DND-41 (cell line): ENCODE results near the gene SLC25A34.

ENCODE experiments used
- ATAC-seq: fragments of 200-7000 bp; cut with Tn5 transposase; 3 replicates; pipeline ENCODE4 v1.9.1; 2021; ENCODE audit warnings: low read depth; ENCODE audit not compliant: insufficient read depth
- DNase-seq: peaks from one replicate; pipeline ENCODE4 v3.0.0-alpha.2; 2020
- H2AFZ ChIP-seq: 2 replicates; pipeline ENCODE4 v1.6.0; 2012; ENCODE audit warnings: low read depth, low read length
- H3K27ac ChIP-seq: 2 replicates; pipeline ENCODE4 v1.5.1; 2012; ENCODE audit warnings: low read length, inconsistent platforms
- H3K27me3 ChIP-seq: fragments of 200-600 bp; sonication (generic); 2 replicates; pipeline ENCODE4 v1.6.0; 2012; ENCODE audit warnings: low read length, mild to moderate bottlenecking, inconsistent platforms; ENCODE audit not compliant: insufficient read depth, poor library complexity
- H3K36me3 ChIP-seq: 2 replicates; pipeline ENCODE4 v1.5.1; 2012; ENCODE audit warnings: low read length, inconsistent platforms; ENCODE audit not compliant: insufficient read depth
- H3K4me1 ChIP-seq: 2 replicates; pipeline ENCODE4 v1.5.1; 2012; ENCODE audit warnings: mild to moderate bottlenecking, low read length; ENCODE audit not compliant: insufficient read depth
- H3K4me2 ChIP-seq: 2 replicates; pipeline ENCODE4 v1.6.0; 2012; ENCODE audit warnings: mild to moderate bottlenecking, moderate library complexity, low read length, inconsistent platforms; ENCODE audit not compliant: insufficient read depth
- H3K4me3 ChIP-seq, 2 experiments: fragments of 200-600 bp in 1 of 2; shearing (Covaris generic) in 1 of 2; 2 replicates each; pipeline ENCODE4 v1.5.1; 2012 to 2016; ENCODE audit warnings: inconsistent platforms in 2 of 2, low read length in 2 of 2, mild to moderate bottlenecking in 2 of 2, low read depth in 1 of 2, moderate library complexity in 1 of 2
- H3K79me2 ChIP-seq: 2 replicates; pipeline ENCODE4 v1.6.0; 2012; ENCODE audit warnings: low read length, inconsistent platforms; ENCODE audit not compliant: insufficient read depth
- H3K9ac ChIP-seq: 2 replicates; pipeline ENCODE4 v1.6.0; 2012; ENCODE audit warnings: low read depth, mild to moderate bottlenecking, inconsistent platforms, low read length, moderate library complexity
- H3K9me3 ChIP-seq: 2 replicates; pipeline ENCODE4 v1.5.1; 2012; ENCODE audit warnings: low read length, moderate library complexity, mild to moderate bottlenecking, inconsistent platforms; ENCODE audit not compliant: insufficient read depth, severe bottlenecking
- H4K20me1 ChIP-seq: 2 replicates; pipeline ENCODE4 v1.6.0; 2012; ENCODE audit warnings: low read length; ENCODE audit not compliant: insufficient read depth
- CTCF ChIP-seq: IDR thresholded peaks from 2 replicates; pipeline ENCODE4 v1.5.1; 2012; ENCODE audit warnings: borderline replicate concordance, low read length, moderate library complexity, mild to moderate bottlenecking; ENCODE audit not compliant: poor library complexity, severe bottlenecking; ENCODE audit errors: extremely low read depth
- EZH2 ChIP-seq: IDR thresholded peaks from 3 replicates; pipeline ENCODE4 v1.6.1; 2012; ENCODE audit warnings: borderline replicate concordance, low read depth, mild to moderate bottlenecking, moderate library complexity, low read length, inconsistent platforms; ENCODE audit not compliant: severe bottlenecking

SLC25A34 gene

GRCh38 chr1:15764269-15764764 lies 28.3 kb downstream of the SLC25A34 start:
- TF ChIP-seq EZH2 = no peak
- no peak for TF ChIP-seq CTCF
- Histone ChIP-seq H3K9ac (no peak overlapping the region), H3K9me3 (no peaks in the 10 kb centered on the region), H3K36me3 (no peaks in the 10 kb centered on the region), H3K79me2 (no peaks in the 10 kb centered on the region), H3K27me3 (no peaks in the 10 kb centered on the region), H3K4me3 (no peak overlapping the region), H2AFZ (no peak overlapping the region), H3K27ac (no peak overlapping the region), H3K4me2 (no peak overlapping the region), H4K20me1 (no peaks in the 10 kb centered on the region), H3K4me1 (no peaks in the 10 kb centered on the region)
- no peak for DNase-seq
- no peak for ATAC-seq

GRCh38 chr1:15764890-15765289 lies 28.8 kb downstream of the SLC25A34 start:
- H3K4me1 ChIP-seq = no peaks in the 10 kb centered on the region
- no peak overlapping the region for H2AFZ ChIP-seq
- no peaks in the 10 kb centered on the region for H3K36me3 ChIP-seq
- H3K4me3 ChIP-seq = no peak overlapping the region
- TF ChIP-seq EZH2 (no peak), CTCF (no peak)
- H3K27ac ChIP-seq = no peak overlapping the region
- ATAC-seq (no peak), DNase-seq (no peak)
- H3K9me3 ChIP-seq = no peaks in the 10 kb centered on the region
- H3K9ac ChIP-seq = no peak overlapping the region
- H3K4me2 ChIP-seq = no peak overlapping the region
- no peaks in the 10 kb centered on the region for H3K27me3 ChIP-seq
- H4K20me1 ChIP-seq = no peaks in the 10 kb centered on the region
- H3K79me2 ChIP-seq = no peaks in the 10 kb centered on the region

GRCh38 chr1:15765495-15766194 lies 29.6 kb downstream of the SLC25A34 start:
- DNase-seq = no peak
- no peak overlapping the region for H3K27ac ChIP-seq
- H3K79me2 ChIP-seq = no peaks in the 10 kb centered on the region
- ATAC-seq = no peak
- no peak overlapping the region for H3K9ac ChIP-seq
- no peaks in the 10 kb centered on the region for H3K36me3 ChIP-seq
- H3K4me3 ChIP-seq = no peak overlapping the region
- TF ChIP-seq CTCF (no peak), EZH2 (no peak)
- no peaks in the 10 kb centered on the region for H3K27me3 ChIP-seq
- H2AFZ ChIP-seq = no peak overlapping the region
- H3K9me3 ChIP-seq = no peaks in the 10 kb centered on the region
- H3K4me2 ChIP-seq = no peak overlapping the region
- H4K20me1 ChIP-seq = no peaks in the 10 kb centered on the region
- no peaks in the 10 kb centered on the region for H3K4me1 ChIP-seq
